Stimulated activated CD8-positive, alpha-beta memory T cell treated with anti-CD3 and anti-CD28 coated beads, Interleukin-4, amount 100 ng/mL, for 1 hour (primary cell): ENCODE measurements around the gene LMAN1.

Experiments used
- DNase-seq, 2 donors: peaks; one replicate each; pipeline ENCODE4 v3.0.0-alpha.2; 2020; ENCODE audit warnings: low read depth in 2 of 2, low spot score in 1 of 2

The LMAN1 gene

GRCh38 chr18:59358712-59359575, at the start of gene LMAN1:
Gene LMAN1, minus strand, starts transcription at chr18:59359265. Its CDS starts 21 bp downstream, at chr18:59359244.
- peak; percentile 67 to 81 for DNase-seq

DNA sequence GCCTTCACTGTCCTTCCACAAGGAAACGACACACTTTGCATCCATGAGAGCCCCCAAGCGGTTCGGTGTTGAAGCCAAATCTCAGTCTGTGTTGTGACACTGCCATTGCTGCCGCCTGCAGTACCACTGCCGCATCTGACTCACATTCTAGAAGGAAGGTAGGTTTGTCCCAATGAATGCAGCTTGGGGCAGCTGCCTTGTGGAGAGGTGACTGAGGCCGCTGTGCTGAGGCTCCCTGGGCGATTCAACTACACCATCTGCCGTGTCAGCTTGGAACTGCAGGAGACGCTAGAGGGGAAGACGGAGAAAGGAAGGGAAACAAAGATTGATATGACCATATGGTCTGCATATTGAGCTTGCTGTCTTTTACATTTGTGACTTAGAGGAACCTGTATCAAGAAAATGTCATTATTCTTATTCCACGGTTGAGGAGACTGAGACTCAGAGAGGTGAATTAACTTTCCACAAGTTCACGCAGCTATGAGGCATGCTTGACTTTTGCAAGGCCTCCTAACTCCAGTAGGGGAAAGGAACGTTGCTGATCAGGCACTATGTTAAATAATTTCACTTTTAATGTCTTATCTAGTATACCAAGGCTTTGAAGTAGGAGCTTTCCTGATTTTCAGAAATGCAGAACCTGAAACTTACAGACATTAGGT, 43.5 kb upstream of the LMAN1 start:
- DNase-seq = peak in 1 of 2 donors; percentile 38

GRCh38 chr18:59400407-59400806, 41.3 kb upstream of the LMAN1 start:
- DNase-seq = no peak

GRCh38 chr18:59395226-59396175, 36.4 kb upstream of the LMAN1 start:
- DNase-seq = no peak

DNA sequence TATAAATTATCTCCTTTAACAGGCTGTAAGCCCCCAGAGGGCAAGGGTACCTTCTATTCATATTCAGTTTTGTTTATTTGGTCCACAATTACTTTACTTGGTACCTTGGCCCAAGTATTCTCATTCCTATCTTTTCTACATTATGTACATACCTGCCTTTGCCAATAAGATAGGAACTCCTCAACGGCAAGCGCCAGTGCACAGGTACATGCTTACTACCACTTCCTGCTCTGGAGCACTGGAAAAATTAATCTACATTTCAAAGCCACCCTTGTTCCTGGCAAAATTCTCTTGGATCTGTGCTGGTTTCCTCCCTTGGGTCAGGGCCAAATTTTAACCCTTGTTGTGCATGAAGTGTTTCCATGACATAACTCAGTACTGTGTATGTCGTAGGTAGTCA, 34.3 kb upstream of the LMAN1 start:
- DNase-seq = no peak

DNA sequence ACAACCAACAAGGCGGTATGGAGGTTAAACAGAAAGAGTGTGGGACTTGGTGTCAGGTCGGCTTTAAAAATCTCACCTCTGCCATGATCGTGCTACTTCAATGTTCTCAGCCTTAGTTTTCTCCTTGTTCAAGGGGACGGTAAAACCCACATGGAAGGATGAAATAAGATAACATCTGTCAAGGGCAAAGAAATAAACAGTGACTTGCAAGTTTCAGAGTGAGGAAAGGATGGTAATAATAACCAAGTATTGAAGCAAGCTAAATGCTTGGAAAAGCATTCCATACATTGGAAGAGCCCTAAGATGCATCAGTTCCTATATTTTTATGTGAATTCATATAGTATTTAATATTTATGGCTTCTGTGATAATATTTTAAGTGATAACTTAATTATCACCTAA, 29.8 kb upstream of the LMAN1 start:
- DNase-seq = no peak

GRCh38 chr18:59387687-59388565, 28.9 kb upstream of the LMAN1 start:
- no peak for DNase-seq

DNA sequence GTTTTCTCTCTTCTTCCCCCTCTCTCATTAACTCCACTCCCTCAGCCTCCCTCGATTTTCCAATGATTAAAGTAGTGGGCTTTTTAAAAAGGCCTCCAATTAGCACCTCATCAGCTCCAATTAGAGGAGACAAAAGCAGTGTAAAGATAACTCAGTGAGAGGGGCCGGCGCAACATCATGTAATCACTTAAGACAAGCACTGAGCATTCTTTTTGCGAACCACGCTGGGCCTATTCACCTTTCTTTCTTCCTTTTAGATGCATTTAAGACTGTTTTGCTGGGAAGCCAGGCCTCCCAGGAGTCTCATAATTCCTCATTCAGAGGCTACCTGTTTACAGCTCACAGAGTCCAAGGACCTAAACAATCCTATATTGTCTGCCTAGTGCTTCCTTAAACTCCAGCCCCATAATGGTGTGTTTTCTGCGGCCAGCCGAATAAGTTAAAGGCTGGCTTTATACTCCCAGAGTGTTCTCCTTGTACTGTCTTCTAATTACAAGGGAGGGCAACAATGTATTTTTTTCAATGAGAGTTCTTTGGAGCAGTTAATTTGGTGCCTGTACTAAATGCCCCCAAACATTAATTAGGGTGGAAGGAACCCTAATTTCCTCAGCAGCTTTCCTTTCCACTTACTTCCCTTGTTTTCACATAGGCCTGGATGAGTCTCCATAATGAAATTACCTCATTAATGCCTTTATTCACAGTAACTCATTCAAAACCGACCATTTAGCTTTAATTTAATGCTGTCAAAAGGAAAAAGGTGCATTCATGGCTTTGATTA, 28.0 kb upstream of the LMAN1 start:
- no peak for DNase-seq

- DNase-seq = no peak
Observed at GRCh38 chr18:59385191-59385590, 26.1 kb upstream of the LMAN1 start.

- no peak for DNase-seq
Observed at GRCh38 chr18:59383851-59384250, 24.8 kb upstream of the LMAN1 start.

GRCh38 chr18:59382383-59382782, 23.3 kb upstream of the LMAN1 start:
- DNase-seq = no peak

- no peak for DNase-seq
Observed at GRCh38 chr18:59381949-59382348, 22.9 kb upstream of the LMAN1 start.

DNA sequence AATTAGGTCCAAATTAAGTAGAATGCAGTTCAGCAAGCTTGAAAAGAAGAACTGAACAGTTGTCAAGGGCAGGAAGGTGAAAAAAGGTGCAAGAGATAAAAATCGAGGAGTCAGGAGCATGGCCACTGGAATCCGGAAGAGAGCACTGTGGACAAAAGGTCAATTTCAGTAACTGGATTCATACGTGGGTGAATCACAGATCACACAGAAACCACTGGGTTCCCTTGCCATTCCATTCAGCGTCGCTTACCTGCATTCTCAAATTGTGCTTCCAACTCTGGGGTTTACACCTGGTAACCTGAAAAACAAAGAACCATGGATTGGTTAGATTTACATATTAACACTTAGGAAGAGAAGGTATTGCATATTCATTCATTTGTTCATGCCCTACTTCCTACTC, 21.6 kb upstream of the LMAN1 start:
- DNase-seq = no peak

DNA sequence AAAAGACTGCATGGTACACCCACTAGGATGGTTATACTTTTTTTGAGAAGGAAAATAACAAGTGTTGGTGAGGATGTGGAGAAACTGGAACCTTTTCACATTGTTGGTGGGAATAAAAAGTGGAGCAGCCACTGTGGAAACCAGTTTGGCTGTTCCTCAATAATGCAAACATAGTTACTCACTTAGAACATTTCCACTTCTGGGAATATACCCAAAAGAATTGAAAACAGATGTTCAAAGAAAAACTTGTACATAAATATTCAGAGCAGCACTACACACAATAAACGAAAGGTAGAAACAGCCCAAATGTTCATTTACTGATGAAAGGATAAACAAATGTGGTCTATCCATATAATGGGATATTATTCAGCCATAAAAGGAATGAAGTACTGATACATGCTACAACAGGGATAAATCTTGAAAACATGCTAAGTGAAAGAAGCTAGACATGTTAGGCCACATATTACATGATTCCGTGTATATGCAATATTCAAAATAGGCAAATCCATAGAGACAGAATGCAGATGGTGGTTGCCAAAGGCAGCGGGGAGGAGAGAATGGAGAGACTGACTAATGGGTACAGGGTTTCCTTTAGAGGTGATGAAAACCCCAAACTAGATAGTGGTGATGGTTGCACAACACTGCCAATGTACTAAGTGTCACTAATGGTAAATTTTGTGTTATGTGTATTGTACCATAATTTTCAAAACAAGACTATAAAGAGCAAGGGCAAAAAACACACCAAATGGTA, 20.9 kb upstream of the LMAN1 start:
- no peak for DNase-seq

DNA sequence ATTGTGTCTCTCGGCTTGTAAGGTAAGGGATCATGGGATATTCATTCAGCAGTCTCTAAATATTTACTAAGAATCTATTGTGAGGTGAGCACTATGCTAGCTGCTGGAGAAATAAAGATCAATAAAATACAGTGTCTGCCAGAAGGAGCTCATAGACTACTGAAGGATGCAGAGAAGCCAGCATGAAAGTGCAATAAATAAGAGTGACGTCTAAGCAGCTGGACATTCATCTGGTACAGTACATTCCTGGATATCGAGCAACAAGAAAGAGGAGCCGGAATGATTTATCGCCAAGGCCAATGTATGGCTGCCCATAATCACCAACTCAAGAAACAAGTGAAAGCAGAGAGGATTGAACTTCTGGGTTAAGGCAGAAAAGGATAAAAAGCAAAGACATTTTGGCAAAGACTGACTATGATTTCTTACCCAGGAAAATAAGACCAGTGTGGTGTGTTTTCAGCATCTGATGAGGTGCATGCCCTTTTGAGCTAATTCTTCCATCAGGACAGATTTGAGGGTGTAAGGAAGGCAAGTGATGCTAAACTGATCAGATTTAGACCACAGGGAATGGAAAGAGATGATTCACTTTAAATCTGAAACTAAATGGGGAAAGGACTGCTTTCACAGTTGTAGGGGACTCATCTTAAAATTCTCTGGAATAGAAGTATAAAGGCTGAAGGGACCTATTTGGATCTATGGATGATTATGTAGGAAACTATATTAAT, 18.7 kb upstream of the LMAN1 start:
- DNase-seq = no peak

DNA sequence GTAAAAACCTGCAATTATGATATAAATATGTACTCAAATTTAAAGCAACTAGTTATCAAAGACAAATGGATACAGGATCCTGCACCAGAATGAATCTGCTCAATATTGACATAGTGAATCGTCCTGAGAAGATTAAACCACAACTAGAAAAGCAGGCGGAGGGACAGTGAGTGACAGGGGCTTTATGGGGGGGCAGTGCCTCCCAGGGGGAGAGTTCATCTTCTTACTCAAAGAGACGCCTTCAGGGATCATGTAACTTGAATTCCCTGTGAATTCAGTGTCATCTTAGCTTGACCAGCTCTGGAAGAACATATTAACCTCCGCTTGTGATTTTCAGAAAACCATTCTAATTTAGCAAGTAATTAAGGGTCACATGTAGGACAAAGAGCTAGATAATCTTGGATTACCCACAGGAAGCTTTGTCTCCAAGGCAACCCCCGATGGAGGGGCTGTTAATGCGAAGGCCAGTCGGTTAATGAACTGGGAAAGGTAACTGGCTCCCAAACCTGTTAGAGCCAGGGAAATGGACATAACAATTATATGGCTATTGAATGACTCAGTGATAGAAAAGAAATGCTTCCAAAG, 17.4 kb upstream of the LMAN1 start:
- DNase-seq = no peak

GRCh38 chr18:59374128-59374527, 15.1 kb upstream of the LMAN1 start:
- DNase-seq = no peak

GRCh38 chr18:59372975-59373374, 13.9 kb upstream of the LMAN1 start:
- DNase-seq = no peak
